ENCODE measurements around the gene WFIKKN1. TPM values are rescaled to one million over a fixed set of nuclear protein-coding genes. Genes with fewer than 3 reads are reported as not detected.

Gene WFIKKN1
- total and polyA plus RNA-seq, 2 of the 4 experiments (the other 2 are of a cell fraction), result 0.10 TPM; not detected in 1

GRCh38 chr16:677316-678190 is 46.8 kb downstream of the WFIKKN1 start:
- no TSS peak for BruUV-seq (replicated peaks)

More at GRCh38 chr16:677316-678190, 46.8 kb downstream of the WFIKKN1 start:
- Histone ChIP-seq H4K8ac (ENCODE audit: low read depth in 2 of 2, low read length in 2 of 2) (no peak overlapping the region), H2AFZ (replicated peaks; ENCODE audit: low read length, poor library complexity) (no peak overlapping the region), H3K4me3 (ENCODE audit: insufficient read depth, low read depth, low read length) (no peak overlapping the region), H2BK20ac (ENCODE audit: low read depth, low read length) (no peak overlapping the region), H3K18ac (ENCODE audit: low read depth, low read length) (no peak overlapping the region), H3K56ac (ENCODE audit: extremely low read depth, insufficient read depth, low read length) (no peak overlapping the region), H3K4me2 (ENCODE audit: low read depth, low read length) (no peak overlapping the region), H3K23ac (ENCODE audit: low read depth, low read length) (no peak overlapping the region), H3K9me3 (ENCODE audit: control insufficient read depth, insufficient read depth, low read length) (no peaks in the 10 kb centered on the region), H3K9me1 (ENCODE audit: insufficient read depth, low read length) (peaks cover 15% of the 10 kb centered on the region), H3K27ac (ENCODE audit: insufficient read depth, low read length) (no peak overlapping the region), H3K27me3 (ENCODE audit: control insufficient read depth, insufficient read depth, low read length) (no peaks in the 10 kb centered on the region), H4K20me1 (ENCODE audit: insufficient read depth, low read length) (peaks cover 40% of the 10 kb centered on the region), H3K14ac (replicated peaks; ENCODE audit: low read depth, low read length) (no peak overlapping the region), H2BK120ac (ENCODE audit: low read depth, low read length) (no peak overlapping the region), H3K4ac (ENCODE audit: low read depth, low read length) (no peak overlapping the region), H3K9ac (ENCODE audit: low read depth, low read length) (no peak overlapping the region), H2AK5ac (ENCODE audit: low read depth, low read length) (no peak overlapping the region), H3K36me3 (ENCODE audit: control insufficient read depth, insufficient read depth, low read length) (peaks cover 29% of the 10 kb centered on the region), H2BK5ac (ENCODE audit: low read depth, low read length, poor library complexity, severe bottlenecking) (no peak overlapping the region), H4K91ac (ENCODE audit: insufficient read depth, low read depth, low read length) (no peak overlapping the region), H3K4me1 (ENCODE audit: control insufficient read depth, insufficient read depth, low read length) (peaks cover 20% of the 10 kb centered on the region), H3K79me1 (ENCODE audit: low read depth in 1 of 2, low read length in 2 of 2) (peaks cover 9 to 35% of the 10 kb centered on the region in 2 experiments; a peak in 3 of 4 replicates), H2BK15ac (ENCODE audit: low read depth, low read length) (no peak overlapping the region), H4K5ac (ENCODE audit: low read depth, low read length) (no peak overlapping the region), H2AK9ac (replicated peaks; ENCODE audit: low read depth, low read length, poor library complexity) (no peak overlapping the region)
- WGBS, 2 experiments (ENCODE audit: extremely low coverage in 2 of 2, insufficient read length in 1 of 2), result 72% methylated on average over 20 of the region's 57 CpGs; no CpG with 5 or more reads in 1 of the 2 experiments
- dilution Hi-C loops (cut with HindIII; ENCODE audit: low sequenced_read_pairs, unreplicated experiment), result no loop called here
- in situ Hi-C loops (cut with MboI; ENCODE audit: low sequenced_read_pairs), result no loop called here
- intact Hi-C loops (cut with micrococcal nuclease), result no loop called here
- ChIA-PET CTCF (no interaction called here), POLR2A (ENCODE audit: unreplicated experiment) (no interaction called here)
- ATAC-seq (ENCODE audit: low read depth) (no peak), DNase-seq (no peak)
- TF ChIP-seq CEBPB (IDR thresholded peaks at IDR 0.05; ENCODE audit: low read depth, low read length) (no peak), MAZ (IDR thresholded peaks at IDR 0.05; ENCODE audit: borderline replicate concordance, low read depth, low read length) (no peak), NFE2L2 (IDR thresholded peaks at IDR 0.05; ENCODE audit: low read depth, low read length) (no peak), BHLHE40 (IDR thresholded peaks at IDR 0.05; ENCODE audit: low read depth, low read length) (no peak), SMC3 (IDR thresholded peaks at IDR 0.05; ENCODE audit: low read depth, low read length) (no peak), MXI1 (IDR thresholded peaks at IDR 0.05; ENCODE audit: borderline replicate concordance, low read depth, low read length) (no peak), CHD1 (IDR thresholded peaks at IDR 0.05; ENCODE audit: low read depth, low read length) (no peak), RCOR1 (IDR thresholded peaks at IDR 0.05; ENCODE audit: insufficient replicate concordance, low read length) (no peak), FOS (IDR thresholded peaks at IDR 0.05; ENCODE audit: low read depth, low read length) (no peak)
- TF ChIP-seq, protein P1, sequence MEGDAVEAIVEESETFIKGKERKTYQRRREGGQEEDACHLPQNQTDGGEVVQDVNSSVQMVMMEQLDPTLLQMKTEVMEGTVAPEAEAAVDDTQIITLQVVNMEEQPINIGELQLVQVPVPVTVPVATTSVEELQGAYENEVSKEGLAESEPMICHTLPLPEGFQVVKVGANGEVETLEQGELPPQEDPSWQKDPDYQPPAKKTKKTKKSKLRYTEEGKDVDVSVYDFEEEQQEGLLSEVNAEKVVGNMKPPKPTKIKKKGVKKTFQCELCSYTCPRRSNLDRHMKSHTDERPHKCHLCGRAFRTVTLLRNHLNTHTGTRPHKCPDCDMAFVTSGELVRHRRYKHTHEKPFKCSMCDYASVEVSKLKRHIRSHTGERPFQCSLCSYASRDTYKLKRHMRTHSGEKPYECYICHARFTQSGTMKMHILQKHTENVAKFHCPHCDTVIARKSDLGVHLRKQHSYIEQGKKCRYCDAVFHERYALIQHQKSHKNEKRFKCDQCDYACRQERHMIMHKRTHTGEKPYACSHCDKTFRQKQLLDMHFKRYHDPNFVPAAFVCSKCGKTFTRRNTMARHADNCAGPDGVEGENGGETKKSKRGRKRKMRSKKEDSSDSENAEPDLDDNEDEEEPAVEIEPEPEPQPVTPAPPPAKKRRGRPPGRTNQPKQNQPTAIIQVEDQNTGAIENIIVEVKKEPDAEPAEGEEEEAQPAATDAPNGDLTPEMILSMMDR (conservative IDR thresholded peaks at IDR 0.05; ENCODE audit: low read depth, low read length), result no peak
